Measurements from ENCODE around the gene HMX3.

The HMX3 gene

GRCh38 chr10:123146013-123146893 is 10.5 kb downstream of the HMX3 start:
- H3K4me3 ChIP-seq (ENCODE audit: low read length): no peak overlapping the region
- no peak for DNase-seq (ENCODE audit: low read depth, low spot score)

DNA sequence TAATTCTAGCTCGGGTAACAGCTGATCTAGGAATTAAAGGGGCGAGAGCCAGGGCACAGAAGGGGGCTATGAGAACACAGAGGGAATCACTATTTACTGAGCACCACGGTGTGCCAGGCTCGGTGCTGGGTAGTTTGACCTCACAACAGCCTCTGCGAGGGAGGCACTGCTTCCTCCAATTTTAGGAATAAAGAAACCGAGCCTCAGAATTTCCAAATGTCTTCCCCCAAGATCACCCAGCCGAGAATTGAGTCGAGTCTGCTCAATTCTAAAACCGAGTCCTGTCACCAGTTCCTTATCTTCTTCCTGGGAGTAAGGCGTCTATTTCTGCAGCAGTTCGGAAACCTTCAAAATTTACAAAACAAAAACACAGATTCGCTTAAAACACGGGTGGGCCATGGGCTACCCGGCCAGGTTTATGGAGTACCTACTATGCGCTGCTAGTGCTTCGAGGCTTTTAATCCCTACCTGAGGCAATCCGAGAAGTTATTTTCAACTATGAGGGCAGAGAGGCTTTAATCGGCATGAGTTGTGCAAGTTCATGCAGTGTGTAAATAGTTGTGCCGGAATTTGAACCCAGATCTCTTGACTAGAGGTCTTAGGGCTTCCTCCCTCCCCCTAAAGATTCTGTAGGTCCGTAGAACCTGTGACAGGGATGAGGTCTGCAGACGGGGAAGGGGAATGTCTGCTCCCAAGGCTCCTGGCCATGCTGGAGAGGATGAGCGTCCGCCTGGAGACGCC is 11.3 kb downstream of the HMX3 start:
- H3K4me3 ChIP-seq (ENCODE audit: low read length): no peak overlapping the region
- DNase-seq (ENCODE audit: low read depth, low spot score): no peak

DNA sequence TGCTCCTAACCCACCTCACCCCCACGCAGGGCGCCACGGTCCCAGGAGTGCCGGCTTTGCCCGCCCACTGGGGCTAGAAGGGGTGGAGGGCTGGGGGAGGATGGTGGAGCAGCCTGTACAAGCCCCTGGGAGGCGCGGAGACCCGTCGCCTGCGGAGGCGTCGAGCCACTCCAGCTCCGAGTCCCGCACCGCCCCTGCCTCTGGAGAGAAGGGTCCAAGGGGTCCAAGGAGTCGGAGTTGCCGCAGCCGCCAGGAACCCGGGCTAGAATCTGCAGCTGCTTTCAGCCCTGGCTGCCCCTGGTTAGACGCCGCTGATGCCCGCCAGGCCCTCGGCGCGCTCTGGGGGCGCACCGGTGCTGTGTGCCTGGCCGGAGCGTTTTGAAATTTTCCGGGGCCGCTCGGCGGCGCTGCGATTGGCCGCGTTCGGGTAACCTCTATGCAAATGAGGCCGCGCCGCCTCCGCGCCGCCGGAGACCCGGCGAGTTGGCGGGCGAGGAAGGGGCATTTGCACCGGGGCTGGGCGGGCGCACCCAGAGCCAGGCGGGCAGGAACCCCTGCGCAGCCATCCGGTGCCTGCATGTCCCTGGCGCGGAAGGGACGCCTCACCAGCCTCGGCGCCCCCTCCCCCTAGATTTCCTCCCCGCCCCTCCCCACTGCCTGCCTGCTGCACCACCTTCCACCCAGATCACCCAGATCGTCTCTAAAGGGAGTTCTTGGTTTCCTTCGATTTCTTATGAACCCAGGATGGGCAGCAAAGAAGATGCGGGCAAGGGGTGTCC is 12.1 kb downstream of the HMX3 start, which contains the start of gene HMX2:
Gene HMX2 (plus strand): TSS at position 502 of the 779 bp plus-strand sequence. CDS start 243 bp downstream, at position 745.
- peak; percentile 46 for DNase-seq (ENCODE audit: low read depth, low spot score)
- peak within 1 kb of the TSS; percentile 42 for H3K4me3 ChIP-seq (ENCODE audit: low read length)

DNA sequence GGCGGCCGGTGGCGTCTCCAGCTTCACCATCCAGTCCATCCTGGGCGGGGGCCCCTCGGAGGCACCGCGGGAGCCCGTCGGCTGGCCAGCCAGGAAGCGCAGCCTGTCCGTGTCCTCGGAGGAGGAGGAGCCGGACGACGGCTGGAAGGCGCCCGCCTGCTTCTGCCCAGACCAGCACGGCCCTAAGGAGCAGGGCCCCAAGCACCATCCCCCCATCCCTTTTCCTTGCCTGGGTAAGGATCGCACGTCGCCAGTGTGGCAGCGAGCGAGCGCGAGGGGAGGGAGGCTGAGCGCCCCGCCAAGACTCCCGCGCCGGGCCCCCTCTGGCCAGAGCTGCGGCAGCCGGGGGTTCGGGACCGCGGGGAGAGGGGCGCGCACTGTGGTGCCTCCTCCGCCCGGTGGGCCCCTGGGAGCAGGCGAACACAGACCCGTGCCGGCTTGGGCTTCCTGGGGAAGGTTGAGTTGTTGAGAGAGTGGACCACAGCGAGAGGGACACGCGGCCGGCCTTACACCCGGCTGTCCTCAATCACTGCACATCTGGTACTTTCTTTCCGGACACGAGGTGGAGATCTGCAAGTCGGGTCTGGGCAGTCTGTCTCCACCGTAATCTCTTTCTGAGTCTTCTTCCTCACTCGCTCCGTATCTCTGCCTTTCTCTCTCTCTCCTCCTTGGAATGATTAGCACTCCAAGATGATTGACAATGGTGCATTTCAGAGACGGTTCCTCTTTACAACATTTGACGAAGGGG is 12.8 kb downstream of the HMX3 start:
- no peak for DNase-seq (ENCODE audit: low read depth, low spot score)
- H3K4me3 ChIP-seq (ENCODE audit: low read length): peak overlapping the region; percentile 42

- DNase-seq (ENCODE audit: low read depth, low spot score): no peak
- H3K4me3 ChIP-seq (ENCODE audit: low read length): no peak overlapping the region
These were observed 13.4 kb downstream of the HMX3 start for GRCh38 chr10:123149162-123149567.

DNA sequence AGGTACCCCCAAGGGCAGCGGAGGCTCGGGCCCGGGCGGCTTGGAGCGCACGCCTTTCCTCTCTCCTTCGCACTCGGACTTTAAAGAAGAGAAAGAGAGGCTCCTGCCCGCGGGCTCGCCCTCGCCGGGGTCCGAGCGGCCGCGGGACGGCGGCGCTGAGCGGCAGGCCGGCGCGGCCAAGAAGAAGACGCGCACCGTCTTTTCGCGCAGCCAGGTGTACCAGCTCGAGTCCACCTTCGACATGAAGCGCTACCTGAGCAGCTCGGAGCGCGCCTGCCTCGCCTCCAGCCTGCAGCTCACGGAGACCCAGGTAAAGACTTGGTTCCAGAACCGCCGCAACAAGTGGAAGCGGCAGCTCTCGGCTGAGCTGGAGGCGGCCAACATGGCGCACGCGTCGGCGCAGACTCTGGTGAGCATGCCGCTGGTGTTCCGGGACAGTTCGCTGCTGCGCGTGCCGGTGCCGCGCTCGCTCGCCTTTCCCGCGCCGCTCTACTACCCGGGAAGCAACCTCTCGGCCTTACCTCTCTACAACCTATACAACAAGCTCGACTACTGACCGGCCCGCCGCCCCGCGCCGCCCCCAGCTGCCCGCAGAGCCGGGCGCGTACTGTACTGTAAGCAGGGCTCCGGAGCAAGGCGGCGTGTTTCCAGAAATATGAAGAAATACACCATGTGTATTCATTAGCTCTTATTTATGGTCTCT is 13.9 kb downstream of the HMX3 start:
- no peak overlapping the region for H3K4me3 ChIP-seq (ENCODE audit: low read length)
- no peak for DNase-seq (ENCODE audit: low read depth, low spot score)

GRCh38 chr10:123150271-123150985 is 14.7 kb downstream of the HMX3 start:
- no peak overlapping the region for H3K4me3 ChIP-seq (ENCODE audit: low read length)
- DNase-seq (ENCODE audit: low read depth, low spot score): no peak

- DNase-seq (ENCODE audit: low read depth, low spot score): no peak
- no peak overlapping the region for H3K4me3 ChIP-seq (ENCODE audit: low read length)
These were observed 15.4 kb downstream of the HMX3 start for GRCh38 chr10:123150986-123151736.

GRCh38 chr10:123151737-123152135 is 16.0 kb downstream of the HMX3 start:
- no peak overlapping the region for H3K4me3 ChIP-seq (ENCODE audit: low read length)

DNA sequence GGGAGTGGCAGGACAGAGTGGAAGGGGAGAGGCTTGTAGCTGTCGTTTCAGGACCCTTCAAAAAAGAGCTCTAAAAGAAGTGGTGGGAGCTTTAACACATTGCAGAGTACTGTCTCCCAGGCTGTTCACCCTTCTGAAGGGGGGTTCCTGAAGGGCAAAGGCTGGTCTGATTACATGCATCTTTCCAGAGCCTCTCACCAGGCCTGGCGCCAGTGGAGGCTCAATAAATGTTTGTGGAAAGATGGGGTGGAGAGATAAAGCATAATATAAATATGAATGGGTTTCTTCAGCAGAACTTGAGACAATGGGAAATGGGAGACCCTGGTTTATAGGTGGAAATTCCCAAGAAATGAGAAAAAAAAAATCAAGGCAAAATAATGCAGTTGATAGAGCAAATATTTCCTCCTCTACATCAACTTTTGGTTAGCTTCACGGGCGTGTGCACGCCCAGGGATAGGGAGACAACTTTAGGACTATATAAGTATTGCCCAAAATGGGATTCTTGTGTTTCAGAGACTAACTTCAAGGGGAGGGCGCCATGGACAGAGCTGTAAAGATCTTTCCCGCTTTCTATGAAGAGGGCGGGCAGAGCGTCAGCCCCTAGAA is 17.8 kb downstream of the HMX3 start:
- no peak overlapping the region for H3K4me3 ChIP-seq (ENCODE audit: low read length)

More at GRCh38 chr10:123151737-123152135, 16.0 kb downstream of the HMX3 start:
- DNase-seq (ENCODE audit: low read depth, low spot score): no peak

GRCh38 chr10:123154092-123154710 is 18.4 kb downstream of the HMX3 start, which contains the start of gene BUB3:
Gene BUB3, plus strand, starts transcription at chr10:123154402. Its CDS starts 516 bp downstream, at chr10:123154918.
- peak; percentile 100 for DNase-seq (ENCODE audit: low read depth, low spot score)
- peak within 1 kb of the TSS; percentile 92 for H3K4me3 ChIP-seq (ENCODE audit: low read length)

More for the DNA sequence above, 17.8 kb downstream of the HMX3 start:
- DNase-seq (ENCODE audit: low read depth, low spot score): no peak

DNA sequence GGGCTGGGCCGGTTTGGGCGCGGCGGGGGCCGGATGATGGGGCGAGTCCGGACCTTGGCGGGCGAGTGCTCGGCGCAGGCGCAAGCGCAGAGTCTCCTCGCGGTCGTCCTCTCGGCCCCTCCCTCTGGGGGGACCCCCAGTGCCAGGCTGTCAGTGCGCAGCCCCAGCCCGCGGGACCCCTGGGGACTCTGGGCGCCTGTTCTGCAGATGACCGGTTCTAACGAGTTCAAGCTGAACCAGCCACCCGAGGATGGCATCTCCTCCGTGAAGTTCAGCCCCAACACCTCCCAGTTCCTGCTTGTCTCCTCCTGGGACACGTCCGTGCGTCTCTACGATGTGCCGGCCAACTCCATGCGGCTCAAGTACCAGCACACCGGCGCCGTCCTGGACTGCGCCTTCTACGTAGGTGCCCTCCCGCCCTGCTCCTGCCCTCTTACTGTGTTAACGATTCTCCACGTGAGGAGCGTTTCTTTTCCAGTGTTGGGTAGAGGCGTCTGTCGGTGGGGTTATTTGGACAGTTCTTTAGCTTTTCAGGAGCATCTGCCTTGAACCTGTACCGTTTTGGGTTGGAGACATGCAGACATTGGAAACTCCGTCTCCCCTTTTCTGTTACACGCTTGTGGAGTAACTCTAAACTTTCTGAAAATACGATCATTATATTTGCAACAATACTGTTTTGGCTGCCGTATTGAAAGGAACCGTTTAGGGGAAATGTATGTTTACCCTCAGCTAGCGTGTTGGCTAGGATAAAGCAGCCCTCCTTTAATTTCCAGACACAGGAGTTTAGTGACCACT is 19.1 kb downstream of the HMX3 start:
- DNase-seq (ENCODE audit: low read depth, low spot score): no peak
- peak overlapping the region; percentile 92 for H3K4me3 ChIP-seq (ENCODE audit: low read length)

- DNase-seq (ENCODE audit: low read depth, low spot score): no peak
- H3K4me3 ChIP-seq (ENCODE audit: low read length): no peak overlapping the region
These were observed 20.3 kb downstream of the HMX3 start for GRCh38 chr10:123156078-123156477.

GRCh38 chr10:123157210-123157609 is 21.4 kb downstream of the HMX3 start:
- H3K4me3 ChIP-seq (ENCODE audit: low read length): no peak overlapping the region
- DNase-seq (ENCODE audit: low read depth, low spot score): no peak

GRCh38 chr10:123158682-123159081 is 22.9 kb downstream of the HMX3 start:
- DNase-seq (ENCODE audit: low read depth, low spot score): no peak
- no peak overlapping the region for H3K4me3 ChIP-seq (ENCODE audit: low read length)

Data from Jurkat, Clone E6-1 (cell line).